Stimulated activated CD4-positive, alpha-beta T cell treated with anti-CD3 and anti-CD28 coated beads, Interleukin-2, amount 100 ng/mL, for 24 hours (primary cell): ENCODE data around the gene CCDC6.
"Not testable (repeated sequence)": the region's sequence is repeated elsewhere in the genome, so short reads cannot be mapped to it uniquely, and the experiment has no call there.

Source experiments
- DNase-seq, 2 donors: peaks; one replicate each; pipeline ENCODE4 v3.0.0-alpha.2; 2020

The CCDC6 gene

GRCh38 chr10:59879363-59879913 is 26.9 kb downstream of the CCDC6 start:
- DNase-seq: no peak

- DNase-seq: no peak
Measured at GRCh38 chr10:59878915-59879314, 27.4 kb downstream of the CCDC6 start.

GRCh38 chr10:59878289-59878688 is 28.1 kb downstream of the CCDC6 start:
- no peak for DNase-seq

- no peak for DNase-seq
Measured at GRCh38 chr10:59877191-59877671, 29.1 kb downstream of the CCDC6 start.

- no peak for DNase-seq
Measured at GRCh38 chr10:59876695-59877094, 29.7 kb downstream of the CCDC6 start.

- not testable (repeated sequence) for DNase-seq
Measured at GRCh38 chr10:59876208-59876607, 30.1 kb downstream of the CCDC6 start.

GRCh38 chr10:59873896-59874295 is 32.5 kb downstream of the CCDC6 start:
- DNase-seq: no peak

- no peak for DNase-seq
Measured at GRCh38 chr10:59872892-59873463, 33.4 kb downstream of the CCDC6 start.

- DNase-seq: no peak
Measured at GRCh38 chr10:59870152-59870551, 36.2 kb downstream of the CCDC6 start.

GRCh38 chr10:59869594-59869940 is 36.8 kb downstream of the CCDC6 start:
- no peak for DNase-seq

GRCh38 chr10:59868696-59869593 is 37.4 kb downstream of the CCDC6 start:
- no peak for DNase-seq

- DNase-seq: no peak
Measured at GRCh38 chr10:59867590-59867989, 38.8 kb downstream of the CCDC6 start.

- no peak for DNase-seq
Measured at GRCh38 chr10:59865101-59865500, 41.3 kb downstream of the CCDC6 start.

- DNase-seq: no peak
Measured at GRCh38 chr10:59864141-59864962, 42.0 kb downstream of the CCDC6 start.

- DNase-seq: no peak
Measured at GRCh38 chr10:59859570-59859969, 46.8 kb downstream of the CCDC6 start.

GRCh38 chr10:59857921-59858320 is 48.4 kb downstream of the CCDC6 start:
- DNase-seq: no peak

GRCh38 chr10:59857049-59857448 is 49.3 kb downstream of the CCDC6 start:
- DNase-seq: no peak

- no peak for DNase-seq
Measured at GRCh38 chr10:59856104-59856503, 50.3 kb downstream of the CCDC6 start.

GRCh38 chr10:59854571-59854970 is 51.8 kb downstream of the CCDC6 start:
- no peak for DNase-seq

GRCh38 chr10:59852670-59853069 is 53.7 kb downstream of the CCDC6 start:
- DNase-seq: no peak

- DNase-seq: no peak
Measured at GRCh38 chr10:59851864-59852263, 54.5 kb downstream of the CCDC6 start.

GRCh38 chr10:59847888-59848287 is 58.5 kb downstream of the CCDC6 start:
- no peak for DNase-seq

GRCh38 chr10:59847326-59847725 is 59.0 kb downstream of the CCDC6 start:
- DNase-seq: no peak
